Breast epithelium (tissue), 4 donors: ENCODE results near the gene DHRS12. TPM values are rescaled to one million over a fixed set of nuclear protein-coding genes. Genes with fewer than 3 reads are reported as not detected.
"Not testable (repeated sequence)": the region's sequence is repeated elsewhere in the genome, so short reads cannot be mapped to it uniquely, and the experiment has no call there.

Experiments used
- DNase-seq, 2 donors: peaks; one replicate each; pipeline ENCODE4 v3.0.0-alpha.2; 2019; ENCODE audit warnings: low spot score in 2 of 2
- H3K27ac ChIP-seq, 2 donors: fragments of 200-600 bp; sonication (generic) in 1 of 2; one replicate each; pipeline ENCODE4 v1.5.1; 2016 to 2019; ENCODE audit warnings: mild to moderate bottlenecking in 1 of 2
- H3K27me3 ChIP-seq, 2 donors: fragments of 200-600 bp; sonication (generic) in 1 of 2; one replicate each; pipeline versions ENCODE4 v1.5.1 to v1.6.0; 2017 to 2019; ENCODE audit warnings: control low read depth in 1 of 2, mild to moderate bottlenecking in 1 of 2
- H3K36me3 ChIP-seq: fragments of 200-600 bp; one replicate; pipeline ENCODE4 v1.5.1; 2019
- H3K4me1 ChIP-seq, 2 donors: fragments of 200-600 bp; sonication (generic); one replicate each; pipeline ENCODE4 v1.5.1; 2016 to 2019; ENCODE audit warnings: control low read depth in 1 of 2
- H3K4me3 ChIP-seq, 3 donors: fragments of 200-600 bp; sonication (generic); 1 replicate in 2 of 3; 2 replicates in 1 of 3; pipeline ENCODE4 v1.5.1; 2016 to 2019; ENCODE audit warnings: mild to moderate bottlenecking in 3 of 3, moderate library complexity in 2 of 3
- H3K9me3 ChIP-seq, 2 donors: fragments of 200-600 bp; sonication (generic) in 1 of 2; one replicate each; pipeline ENCODE4 v1.5.1; 2016 to 2019; ENCODE audit warnings: control low read depth in 1 of 2
- POLR2A ChIP-seq: fragments of 450-650 bp; IDR thresholded peaks from one replicate; pipeline ENCODE4 v1.6.1; 2016; ENCODE audit warnings: antibody characterized with exemption, mild to moderate bottlenecking, moderate library complexity
- POLR2AphosphoS5 ChIP-seq, 3 donors: sonication (generic); formaldehyde crosslinking; IDR thresholded peaks; one replicate each; pipeline ENCODE4 v1.6.1; 2017; ENCODE audit warnings: antibody characterized with exemption in 3 of 3
- intact Hi-C: fragments of 100-400 bp; cut with DNase I; formaldehyde crosslinking; loops from one replicate; pipeline ENCODE4 v1.15.1; 2023; ENCODE audit warnings: low total_unique reads
- total RNA-seq, 3 donors: library from RNA; depleted of rRNA; stranded (reverse); fragments of >200 nt; gene quantifications; one replicate each; pipeline ENCODE4 v1.1.0, GENCODE V29; 2016
- TF ChIP-seq, protein P1 (sequence below), 3 donors: fragments of 450-650 bp; IDR thresholded peaks; one replicate each; pipeline ENCODE4 v1.5.1; 2016 to 2017; ENCODE audit warnings: antibody characterized with exemption in 3 of 3, mild to moderate bottlenecking in 3 of 3, moderate library complexity in 3 of 3

DHRS12 gene
- total RNA-seq, 3 donors from 2014 or later = 16.2 to 35.7 (median 16.4) TPM

DNA sequence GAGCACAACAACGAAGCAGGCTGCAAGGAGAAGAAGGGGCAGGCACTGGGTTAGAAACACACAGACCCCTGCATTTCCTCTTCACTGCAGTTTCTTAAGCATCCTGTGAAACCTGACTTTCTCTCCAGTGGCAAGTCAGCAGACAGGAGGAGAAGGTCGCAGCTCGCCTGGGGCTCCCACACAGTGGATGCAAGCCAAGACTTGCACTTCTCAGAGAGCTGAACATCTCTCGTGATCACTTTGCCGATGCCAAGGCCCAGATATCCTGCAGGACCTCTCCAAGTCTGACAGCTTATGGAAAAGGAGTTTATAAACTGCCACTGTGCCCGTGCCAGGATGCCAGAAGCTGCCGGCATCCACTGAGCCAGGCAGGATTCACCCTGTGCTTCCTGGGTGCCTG lies 22.6 kb upstream of the DHRS12 start:
- TF ChIP-seq POLR2A = no peak
- TF ChIP-seq, protein P1, sequence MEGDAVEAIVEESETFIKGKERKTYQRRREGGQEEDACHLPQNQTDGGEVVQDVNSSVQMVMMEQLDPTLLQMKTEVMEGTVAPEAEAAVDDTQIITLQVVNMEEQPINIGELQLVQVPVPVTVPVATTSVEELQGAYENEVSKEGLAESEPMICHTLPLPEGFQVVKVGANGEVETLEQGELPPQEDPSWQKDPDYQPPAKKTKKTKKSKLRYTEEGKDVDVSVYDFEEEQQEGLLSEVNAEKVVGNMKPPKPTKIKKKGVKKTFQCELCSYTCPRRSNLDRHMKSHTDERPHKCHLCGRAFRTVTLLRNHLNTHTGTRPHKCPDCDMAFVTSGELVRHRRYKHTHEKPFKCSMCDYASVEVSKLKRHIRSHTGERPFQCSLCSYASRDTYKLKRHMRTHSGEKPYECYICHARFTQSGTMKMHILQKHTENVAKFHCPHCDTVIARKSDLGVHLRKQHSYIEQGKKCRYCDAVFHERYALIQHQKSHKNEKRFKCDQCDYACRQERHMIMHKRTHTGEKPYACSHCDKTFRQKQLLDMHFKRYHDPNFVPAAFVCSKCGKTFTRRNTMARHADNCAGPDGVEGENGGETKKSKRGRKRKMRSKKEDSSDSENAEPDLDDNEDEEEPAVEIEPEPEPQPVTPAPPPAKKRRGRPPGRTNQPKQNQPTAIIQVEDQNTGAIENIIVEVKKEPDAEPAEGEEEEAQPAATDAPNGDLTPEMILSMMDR (IDR thresholded peaks at IDR 0.05) = no peak
- no peak for TF ChIP-seq POLR2AphosphoS5 (IDR thresholded peaks at IDR 0.05)
- no peaks in the 10 kb centered on the region for H3K9me3 ChIP-seq
- H3K4me3 ChIP-seq = peak overlapping the region in 1 of 3 donors; percentile 10
- no peaks in the 10 kb centered on the region for H3K27me3 ChIP-seq
- peak in 1 of 2 donors; percentile 71 for DNase-seq
- intact Hi-C loops = no loop called here
- peak overlapping the region; percentile 20 to 61 for H3K27ac ChIP-seq
- no peaks in the 10 kb centered on the region for H3K36me3 ChIP-seq
- H3K4me1 ChIP-seq = peaks cover 0 to 4% of the 10 kb centered on the region in 2 donors

DNA sequence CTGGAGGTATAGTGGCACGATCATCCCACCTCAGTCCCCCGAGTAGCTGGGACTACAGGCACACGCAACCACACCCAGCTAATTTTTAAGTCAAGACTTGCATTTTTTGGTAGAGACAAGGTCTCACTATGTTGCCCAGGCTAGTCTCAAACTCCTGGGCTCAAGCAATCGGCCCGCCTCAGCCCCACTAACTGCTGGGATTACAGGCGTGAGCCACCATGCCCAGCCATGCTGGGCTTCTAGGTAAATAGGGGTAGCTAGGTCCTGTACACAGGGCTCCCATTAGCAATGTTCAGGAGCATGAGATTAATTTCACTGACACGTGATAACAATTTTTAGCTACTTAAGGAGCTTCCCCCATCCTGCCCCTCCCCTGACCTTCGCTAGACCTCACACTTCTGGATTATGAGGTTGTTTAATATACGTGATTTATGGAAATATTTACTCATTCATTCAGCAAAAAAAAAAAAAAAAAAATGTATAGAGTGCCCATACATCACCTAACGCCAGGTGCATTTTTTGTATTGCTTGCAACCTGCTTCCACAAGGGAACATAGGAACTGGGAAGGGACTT lies 21.8 kb upstream of the DHRS12 start:
- Histone ChIP-seq H3K27ac (peak overlapping the region; percentile 50 to 61), H3K9me3 (no peaks in the 10 kb centered on the region), H3K4me3 (no peak overlapping the region), H3K36me3 (no peaks in the 10 kb centered on the region), H3K27me3 (no peaks in the 10 kb centered on the region), H3K4me1 (peaks cover 0 to 4% of the 10 kb centered on the region in 2 donors)
- intact Hi-C loops = no loop called here
- TF ChIP-seq, protein P1 (IDR thresholded peaks at IDR 0.05) = no peak
- TF ChIP-seq POLR2AphosphoS5 (IDR thresholded peaks at IDR 0.05) = no peak
- TF ChIP-seq POLR2A = no peak
- DNase-seq = no peak

GRCh38 chr13:51825165-51825592 lies 21.2 kb upstream of the DHRS12 start:
- Histone ChIP-seq H3K27ac (peak overlapping the region; percentile 14 to 55), H3K27me3 (no peaks in the 10 kb centered on the region), H3K4me3 (no peak overlapping the region), H3K36me3 (no peaks in the 10 kb centered on the region), H3K4me1 (peaks cover 0 to 4% of the 10 kb centered on the region in 2 donors), H3K9me3 (no peaks in the 10 kb centered on the region)
- peak in 1 of 3 donors; percentile 30 for TF ChIP-seq POLR2AphosphoS5 (IDR thresholded peaks at IDR 0.05)
- no peak for TF ChIP-seq POLR2A
- no peak for DNase-seq
- intact Hi-C loops = no loop called here

DNA sequence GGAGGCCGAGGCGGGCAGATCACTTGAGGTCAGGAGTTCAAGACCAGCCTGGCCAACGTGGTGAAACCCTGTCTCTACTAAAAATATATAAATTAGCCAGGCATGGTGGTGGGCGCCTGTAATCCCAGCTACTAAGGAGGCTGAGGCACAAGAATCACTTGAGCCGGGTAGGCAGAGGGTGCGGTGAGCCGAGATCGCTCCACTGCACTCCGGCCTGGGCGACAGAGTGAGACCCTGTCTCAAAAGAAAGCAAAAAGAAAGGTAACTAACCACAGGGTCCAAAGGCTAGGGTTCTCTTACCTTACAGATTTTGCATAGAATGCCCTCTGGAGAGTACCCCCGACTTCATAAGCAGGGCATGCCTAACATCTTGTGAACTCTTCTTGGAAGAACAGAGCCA lies 20.7 kb upstream of the DHRS12 start:
- H3K27me3 ChIP-seq, H3K36me3 ChIP-seq, intact Hi-C loops, H3K4me3 ChIP-seq, DNase-seq, H3K4me1 ChIP-seq, H3K9me3 ChIP-seq: not testable (repeated sequence)
- H3K27ac ChIP-seq = peak overlapping the region; percentile 14 to 55

DNA sequence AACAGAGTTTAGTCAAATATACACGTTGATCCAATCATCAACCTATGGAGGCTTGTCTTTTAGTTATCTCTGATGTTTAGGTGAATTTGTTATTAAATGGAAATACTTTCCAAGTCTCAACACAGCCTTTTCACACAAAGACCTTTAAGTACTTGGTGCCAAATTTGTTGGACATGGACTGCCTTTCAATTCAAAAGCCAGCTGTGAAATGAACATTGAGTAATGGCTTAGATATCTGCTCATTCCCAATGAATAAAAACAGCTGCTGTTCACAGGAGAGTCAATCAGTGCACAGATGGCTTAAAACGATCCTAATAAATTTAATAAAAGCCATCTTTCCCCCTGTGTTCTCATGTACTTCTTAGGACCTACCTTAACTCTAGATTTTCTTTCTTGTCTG lies 19.9 kb upstream of the DHRS12 start:
- H3K9me3 ChIP-seq = no peaks in the 10 kb centered on the region
- intact Hi-C loops = no loop called here
- H3K36me3 ChIP-seq = no peaks in the 10 kb centered on the region
- no peak overlapping the region for H3K4me3 ChIP-seq
- H3K27ac ChIP-seq = no peak overlapping the region
- peaks cover 0 to 4% of the 10 kb centered on the region in 2 donors for H3K4me1 ChIP-seq
- DNase-seq = no peak
- H3K27me3 ChIP-seq = no peaks in the 10 kb centered on the region
- TF ChIP-seq POLR2A (no peak), POLR2AphosphoS5 (IDR thresholded peaks at IDR 0.05) (no peak)
- TF ChIP-seq, protein P1 (IDR thresholded peaks at IDR 0.05) = no peak

DNA sequence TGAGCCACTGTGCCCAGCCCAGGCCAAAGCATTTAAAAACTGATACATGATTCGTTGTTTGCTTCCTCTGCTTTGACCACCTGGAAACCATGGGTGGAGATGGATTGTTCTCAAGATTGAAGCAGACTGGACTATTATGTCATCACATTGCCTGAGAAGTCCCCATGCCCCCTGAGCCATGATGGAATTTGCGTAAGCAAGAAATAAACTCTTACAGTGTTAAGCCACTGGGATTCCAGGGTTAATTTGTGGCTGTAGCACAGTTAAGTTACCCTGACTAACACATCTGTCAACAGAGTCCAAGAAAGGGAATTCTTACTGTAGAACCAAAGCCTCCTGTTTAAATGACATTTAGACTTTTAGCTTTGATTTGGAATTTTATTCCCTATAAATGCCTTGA lies 19.4 kb upstream of the DHRS12 start:
- Histone ChIP-seq H3K9me3 (no peaks in the 10 kb centered on the region), H3K36me3 (no peaks in the 10 kb centered on the region), H3K27me3 (no peaks in the 10 kb centered on the region), H3K4me3 (no peak overlapping the region), H3K27ac (no peak overlapping the region), H3K4me1 (peaks cover 0 to 4% of the 10 kb centered on the region in 2 donors)
- DNase-seq = no peak
- TF ChIP-seq POLR2AphosphoS5 (IDR thresholded peaks at IDR 0.05) (no peak), POLR2A (no peak)
- TF ChIP-seq, protein P1 (IDR thresholded peaks at IDR 0.05) = no peak
- intact Hi-C loops = no loop called here
